ENCODE measurements around the gene BRPF3. TPM values are rescaled to one million over a fixed set of nuclear protein-coding genes. Genes with fewer than 3 reads are reported as not detected.

BRPF3 gene
- total and polyA plus RNA-seq, 2 donors (not counting 1 experiment from before 2014, with no cell fraction given) = 10.4 to 10.6 TPM

GRCh38 chr6:36235862-36236261, 39.3 kb downstream of the BRPF3 start:
- TF ChIP-seq CTCF (conservative IDR thresholded peaks at IDR 0.05 in 1 of 2, IDR thresholded peaks at IDR 0.05 in 1 of 2; ENCODE audit: low read depth in 1 of 2, low read length in 2 of 2) = no peak
- TF ChIP-seq EZH2 (IDR thresholded peaks at IDR 0.05; ENCODE audit: low read length, missing control alignments) = no peak
- no peaks in the 10 kb centered on the region for H3K9me3 ChIP-seq (ENCODE audit: control insufficient read depth, insufficient read depth, low read depth, low read length)
- H4K20me1 ChIP-seq (ENCODE audit: control insufficient read depth, extremely low read depth, insufficient read depth, low read length) = no peaks in the 10 kb centered on the region
- H2AFZ ChIP-seq (ENCODE audit: low read length) = no peak overlapping the region
- H3K36me3 ChIP-seq (ENCODE audit: control insufficient read depth, insufficient read depth, low read length) = peaks cover 2% of the 10 kb centered on the region
- no peak overlapping the region for H3K4me3 ChIP-seq (replicated peaks in 1 of 4; ENCODE audit: control extremely low read depth in 1 of 4, insufficient read depth in 1 of 4, low read depth in 3 of 4, low read length in 4 of 4)
- H3K4me1 ChIP-seq (ENCODE audit: control insufficient read depth, extremely low read depth, insufficient read depth, low read length) = no peaks in the 10 kb centered on the region
- no peak for DNase-seq (ENCODE audit: low read depth in 2 of 2)
- H3K79me2 ChIP-seq (ENCODE audit: control insufficient read depth, insufficient read depth, low read length) = no peaks in the 10 kb centered on the region
- no peak overlapping the region for H3K4me2 ChIP-seq (ENCODE audit: extremely low read depth, insufficient read depth, low read length)
- no peak overlapping the region for H3K9ac ChIP-seq (ENCODE audit: insufficient read depth, low read length)
- no peak overlapping the region for H3K27ac ChIP-seq (ENCODE audit: insufficient read depth, low read length)
- H3K27me3 ChIP-seq (ENCODE audit: control insufficient read depth, insufficient read depth, low read length) = no peaks in the 10 kb centered on the region

- no peak for TF ChIP-seq EZH2 (IDR thresholded peaks at IDR 0.05; ENCODE audit: low read length, missing control alignments)
- no peak for TF ChIP-seq CTCF (conservative IDR thresholded peaks at IDR 0.05 in 1 of 2, IDR thresholded peaks at IDR 0.05 in 1 of 2; ENCODE audit: low read depth in 1 of 2, low read length in 2 of 2)
- Histone ChIP-seq H3K4me2 (ENCODE audit: extremely low read depth, insufficient read depth, low read length) (no peak overlapping the region), H2AFZ (ENCODE audit: low read length) (no peak overlapping the region), H3K4me1 (ENCODE audit: control insufficient read depth, extremely low read depth, insufficient read depth, low read length) (no peaks in the 10 kb centered on the region), H3K9me3 (ENCODE audit: control insufficient read depth, insufficient read depth, low read depth, low read length) (no peaks in the 10 kb centered on the region), H3K4me3 (replicated peaks in 1 of 4; ENCODE audit: control extremely low read depth in 1 of 4, insufficient read depth in 1 of 4, low read depth in 3 of 4, low read length in 4 of 4) (no peak overlapping the region), H3K27me3 (ENCODE audit: control insufficient read depth, insufficient read depth, low read length) (no peaks in the 10 kb centered on the region), H3K79me2 (ENCODE audit: control insufficient read depth, insufficient read depth, low read length) (no peaks in the 10 kb centered on the region), H4K20me1 (ENCODE audit: control insufficient read depth, extremely low read depth, insufficient read depth, low read length) (no peaks in the 10 kb centered on the region), H3K9ac (ENCODE audit: insufficient read depth, low read length) (no peak overlapping the region), H3K27ac (ENCODE audit: insufficient read depth, low read length) (no peak overlapping the region), H3K36me3 (ENCODE audit: control insufficient read depth, insufficient read depth, low read length) (no peaks in the 10 kb centered on the region)
- DNase-seq (ENCODE audit: low read depth in 2 of 2) = no peak
These were observed 43.2 kb downstream of the BRPF3 start for GRCh38 chr6:36239774-36240173.

- TF ChIP-seq CTCF (conservative IDR thresholded peaks at IDR 0.05 in 1 of 2, IDR thresholded peaks at IDR 0.05 in 1 of 2; ENCODE audit: low read depth in 1 of 2, low read length in 2 of 2) (no peak), EZH2 (IDR thresholded peaks at IDR 0.05; ENCODE audit: low read length, missing control alignments) (no peak)
- peak; percentile 6 to 21 for DNase-seq (ENCODE audit: low read depth in 2 of 2)
- H3K27ac ChIP-seq (ENCODE audit: insufficient read depth, low read length) = no peak overlapping the region
These were observed 45.2 kb downstream of the BRPF3 start for GRCh38 chr6:36241728-36242127.

More at GRCh38 chr6:36241728-36242127, 45.2 kb downstream of the BRPF3 start:
- H3K4me2 ChIP-seq (ENCODE audit: extremely low read depth, insufficient read depth, low read length) = no peak overlapping the region
- no peak overlapping the region for H3K9ac ChIP-seq (ENCODE audit: insufficient read depth, low read length)
- H3K9me3 ChIP-seq (ENCODE audit: control insufficient read depth, insufficient read depth, low read depth, low read length) = no peaks in the 10 kb centered on the region
- H3K79me2 ChIP-seq (ENCODE audit: control insufficient read depth, insufficient read depth, low read length) = no peaks in the 10 kb centered on the region
- H4K20me1 ChIP-seq (ENCODE audit: control insufficient read depth, extremely low read depth, insufficient read depth, low read length) = no peaks in the 10 kb centered on the region
- no peaks in the 10 kb centered on the region for H3K36me3 ChIP-seq (ENCODE audit: control insufficient read depth, insufficient read depth, low read length)
- no peaks in the 10 kb centered on the region for H3K27me3 ChIP-seq (ENCODE audit: control insufficient read depth, insufficient read depth, low read length)
- H3K4me3 ChIP-seq (replicated peaks in 1 of 4; ENCODE audit: control extremely low read depth in 1 of 4, insufficient read depth in 1 of 4, low read depth in 3 of 4, low read length in 4 of 4) = no peak overlapping the region
- H2AFZ ChIP-seq (ENCODE audit: low read length) = no peak overlapping the region
- H3K4me1 ChIP-seq (ENCODE audit: control insufficient read depth, extremely low read depth, insufficient read depth, low read length) = no peaks in the 10 kb centered on the region

All from fibroblast of lung (primary cell).